ENCODE measurements around the gene TTC31. TPM values are rescaled to one million over a fixed set of nuclear protein-coding genes. Genes with fewer than 3 reads are reported as not detected.
A peak's percentile ranks its signal among the peaks of the same experiment; 100 is the strongest.

The TTC31 gene
- total RNA-seq, 1 donor from 2014 or later: 5.0 TPM

GRCh38 chr2:74524955-74525716, 42.3 kb downstream of the TTC31 start:
- DNase-seq (ENCODE audit: low read depth in 2 of 2): no peak

- DNase-seq (ENCODE audit: low read depth in 2 of 2): peak in 1 of 2 donors; percentile 43
These were observed 43.1 kb downstream of the TTC31 start, which contains the start of gene DQX1 for GRCh38 chr2:74525717-74526648. Gene DQX1 (minus strand): TSS chr2:74526231. CDS start chr2:74525729, 502 bp downstream.

- DNase-seq (ENCODE audit: low read depth in 2 of 2): no peak
These were observed 43.9 kb downstream of the TTC31 start for GRCh38 chr2:74526649-74527230.

GRCh38 chr2:74527741-74528140, 44.9 kb downstream of the TTC31 start:
- DNase-seq (ENCODE audit: low read depth in 2 of 2): no peak

GRCh38 chr2:74528600-74529356, 45.9 kb downstream of the TTC31 start:
- no peak for DNase-seq (ENCODE audit: low read depth in 2 of 2)

GRCh38 chr2:74529357-74530238, 46.7 kb downstream of the TTC31 start, which contains the start of the genes AUP1 and HTRA2:
Gene AUP1 (minus strand): TSS chr2:74529706. CDS start chr2:74529629, 77 bp downstream.
Gene HTRA2 (plus strand): TSS chr2:74529933. CDS start chr2:74530007, 74 bp downstream.
- DNase-seq (ENCODE audit: low read depth in 2 of 2): peak; percentile 96 to 99

- peak; percentile 68 to 78 for DNase-seq (ENCODE audit: low read depth in 2 of 2)
These were observed 47.6 kb downstream of the TTC31 start for GRCh38 chr2:74530239-74531187.

- DNase-seq (ENCODE audit: low read depth in 2 of 2): no peak
These were observed 48.8 kb downstream of the TTC31 start for GRCh38 chr2:74531666-74532065.

- peak; percentile 67 to 69 for DNase-seq (ENCODE audit: low read depth in 2 of 2)
These were observed 49.3 kb downstream of the TTC31 start for GRCh38 chr2:74532222-74532621.

GRCh38 chr2:74533464-74533863, 50.6 kb downstream of the TTC31 start:
- no peak for DNase-seq (ENCODE audit: low read depth in 2 of 2)

- DNase-seq (ENCODE audit: low read depth in 2 of 2): no peak
These were observed 51.5 kb downstream of the TTC31 start for GRCh38 chr2:74534411-74534810.

- no peak for DNase-seq (ENCODE audit: low read depth in 2 of 2)
These were observed 52.6 kb downstream of the TTC31 start for GRCh38 chr2:74535440-74535965.

GRCh38 chr2:74536166-74536950, 53.5 kb downstream of the TTC31 start:
- no peak for DNase-seq (ENCODE audit: low read depth in 2 of 2)

GRCh38 chr2:74537140-74537539, 54.3 kb downstream of the TTC31 start:
- DNase-seq (ENCODE audit: low read depth in 2 of 2): no peak

- DNase-seq (ENCODE audit: low read depth in 2 of 2): no peak
These were observed 56.0 kb downstream of the TTC31 start for GRCh38 chr2:74538881-74539339.

- DNase-seq (ENCODE audit: low read depth in 2 of 2): no peak
These were observed 57.4 kb downstream of the TTC31 start for GRCh38 chr2:74540291-74540690.

- no peak for DNase-seq (ENCODE audit: low read depth in 2 of 2)
These were observed 60.1 kb downstream of the TTC31 start for GRCh38 chr2:74542978-74543377.
